ENCODE data around the gene TACR2.

- no peak for TF ChIP-seq CTCF (IDR thresholded peaks at IDR 0.05)
- no peak for TF ChIP-seq POLR2A (IDR thresholded peaks at IDR 0.05)
These were observed 47.2 kb upstream of the TACR2 start for GRCh38 chr10:69463886-69464285.

Measured in Peyer's patch (tissue), 4 donors.